Activated CD8-positive, alpha-beta memory T cell treated with anti-CD3 and anti-CD28 coated beads for 4 hours (primary cell): Measurements from ENCODE around the gene KSR1.

ENCODE experiments used
- DNase-seq, 2 donors: peaks; one replicate each; pipeline ENCODE4 v3.0.0-alpha.2; 2020; ENCODE audit warnings: low read depth in 2 of 2

Gene KSR1

GRCh38 chr17:27514595-27515413 is 58.6 kb downstream of the KSR1 start:
- DNase-seq: no peak

DNA sequence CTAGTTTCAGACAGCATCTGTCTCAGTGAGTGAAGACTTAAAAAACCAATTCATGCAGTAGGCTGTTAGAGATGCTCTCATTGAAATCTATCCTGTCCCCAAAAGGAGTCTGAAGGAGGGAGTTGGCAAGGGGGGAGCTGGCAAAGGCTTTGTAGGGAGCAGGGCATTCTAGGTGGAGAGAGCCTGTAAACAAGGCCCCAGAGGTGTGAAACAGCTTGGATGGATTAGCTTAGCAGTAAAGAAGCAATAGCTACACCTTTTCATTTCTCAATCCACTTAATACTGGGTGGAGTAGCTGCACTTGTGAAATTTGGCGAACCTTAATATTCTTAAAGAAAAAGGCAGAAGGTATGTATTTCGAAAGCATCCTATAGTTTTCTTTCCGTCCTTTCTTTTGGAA is 61.8 kb downstream of the KSR1 start:
- no peak for DNase-seq

DNA sequence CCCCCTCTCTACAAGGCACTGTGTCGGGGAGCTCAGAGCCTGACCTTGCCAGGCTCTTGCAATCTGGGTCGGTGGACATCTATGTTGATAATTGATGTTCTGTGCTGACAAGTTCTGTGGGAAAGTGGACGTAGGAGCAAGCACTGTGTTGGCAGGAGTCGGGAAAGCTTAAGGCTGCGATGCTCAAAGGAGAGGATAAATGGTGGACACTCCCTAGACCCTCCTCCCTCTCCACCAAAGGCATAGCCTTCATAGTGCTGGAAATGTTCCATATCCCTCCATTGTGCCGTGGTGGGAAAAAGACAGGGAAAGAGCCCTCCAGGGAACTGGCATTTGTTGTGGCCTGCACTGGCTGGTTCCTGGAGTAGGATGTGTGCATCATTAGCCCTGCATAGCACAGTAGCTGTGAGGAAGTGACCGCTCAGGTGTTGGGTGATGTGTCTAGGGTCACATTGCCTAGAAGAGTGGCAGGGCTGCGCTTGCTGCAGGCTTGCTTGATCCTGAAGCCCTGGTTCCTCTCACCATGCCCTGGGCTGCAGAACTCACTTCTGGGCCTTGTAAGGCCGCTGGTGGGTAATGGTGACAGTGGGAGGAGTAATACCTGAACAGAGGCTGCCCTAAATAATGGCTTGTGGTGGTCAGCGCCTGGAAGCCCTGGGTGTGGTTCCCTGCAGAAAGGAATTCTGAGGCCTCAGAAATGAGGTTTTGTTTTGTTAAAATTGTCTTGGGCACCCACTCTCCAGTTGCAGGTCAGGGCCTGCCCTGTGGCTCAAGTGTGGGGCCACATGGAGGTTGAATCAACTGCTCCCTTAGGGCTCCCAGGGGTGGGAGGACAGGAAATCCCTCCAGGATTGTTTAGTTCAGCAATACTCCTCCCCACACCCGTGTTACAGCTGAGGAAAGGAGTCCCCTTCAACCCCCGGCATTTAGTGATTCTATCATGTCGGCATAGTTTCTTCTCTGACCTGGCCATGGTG is 62.6 kb downstream of the KSR1 start:
- DNase-seq: no peak

DNA sequence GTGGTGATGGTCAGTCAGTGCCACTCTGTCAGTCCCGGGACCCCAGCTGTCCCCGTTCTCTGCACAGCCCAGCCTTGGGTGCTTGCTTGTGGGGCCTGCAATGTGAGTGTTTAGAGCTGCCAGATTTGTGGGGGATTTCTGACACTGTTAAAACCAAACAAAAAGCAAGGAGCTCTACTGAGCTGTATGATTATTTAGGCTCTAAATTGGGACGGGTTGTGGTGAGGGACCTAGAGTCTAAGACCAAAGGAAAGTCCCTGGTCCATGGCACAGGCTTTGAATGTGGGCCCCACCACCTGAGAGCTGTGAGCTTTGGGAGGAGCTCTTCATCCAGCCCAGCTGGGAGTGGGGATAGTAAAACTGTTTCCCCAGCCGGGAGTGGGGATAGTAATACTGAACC is 63.3 kb downstream of the KSR1 start:
- DNase-seq: no peak

DNA sequence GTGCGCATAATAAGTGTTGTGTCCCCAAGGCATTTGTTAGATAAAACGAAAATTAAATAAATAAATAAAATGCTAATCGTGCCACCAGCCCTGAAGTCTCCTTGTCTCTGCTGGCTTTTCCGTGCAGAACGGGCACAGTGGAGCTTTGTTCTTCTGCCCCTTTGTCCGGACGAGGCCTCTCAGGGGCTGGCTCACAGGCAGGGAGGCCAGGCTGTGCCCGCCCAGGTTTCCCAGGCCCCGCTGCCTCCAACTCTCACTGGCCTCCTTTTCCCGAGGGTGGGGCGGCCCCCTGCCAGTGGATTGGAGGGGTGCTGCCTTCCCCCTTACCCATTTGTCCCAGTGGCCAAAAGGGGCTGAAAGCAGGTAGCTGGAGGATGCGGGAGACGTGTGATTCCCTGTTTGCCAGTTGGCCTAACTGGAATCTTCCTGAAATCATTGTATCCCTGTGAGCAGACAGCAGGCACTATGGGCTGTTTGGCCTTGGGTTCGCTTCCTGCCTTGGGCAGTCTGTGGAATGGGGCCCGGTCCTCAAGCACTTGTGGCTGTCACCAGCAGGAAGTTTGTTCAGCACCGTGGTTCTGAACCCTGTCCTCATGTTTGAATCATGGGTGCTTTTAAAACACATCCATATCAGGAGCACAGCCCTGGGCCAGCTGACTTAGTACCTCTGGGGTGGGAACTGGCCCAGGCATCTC is 64.4 kb downstream of the KSR1 start:
- DNase-seq: no peak

- DNase-seq: no peak
Measured at GRCh38 chr17:27521281-27522027, 65.2 kb downstream of the KSR1 start.

DNA sequence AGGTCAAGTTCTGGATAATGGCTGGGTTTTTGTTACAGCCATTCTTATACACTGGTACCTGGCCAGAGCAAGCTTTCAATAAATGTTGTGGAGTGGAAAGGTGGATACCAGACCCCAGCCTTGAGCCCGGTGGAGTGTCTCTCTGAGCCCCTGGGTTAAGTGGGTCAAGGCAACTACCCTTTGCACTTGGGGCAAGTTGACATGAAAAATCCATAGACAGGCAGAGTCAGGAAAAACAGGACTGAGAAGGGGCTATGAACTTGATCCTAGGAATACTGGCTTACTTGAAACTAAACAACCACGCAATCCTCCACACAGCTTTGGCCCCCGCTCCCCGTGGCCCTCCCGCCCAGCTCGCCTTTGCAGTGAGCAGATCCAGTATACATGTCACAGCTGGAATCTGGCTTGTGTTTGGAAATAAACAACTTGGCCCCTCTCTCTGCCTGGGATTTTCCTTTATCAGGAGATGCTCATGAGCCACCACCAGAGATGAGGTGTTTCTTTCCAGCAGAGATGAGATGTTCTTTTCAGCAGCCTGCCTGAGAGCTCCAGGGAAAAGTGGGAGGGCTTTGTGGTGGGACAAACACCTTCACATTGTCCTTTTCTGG is 65.9 kb downstream of the KSR1 start:
- DNase-seq: no peak

- DNase-seq: no peak
Measured at GRCh38 chr17:27523712-27524111, 67.5 kb downstream of the KSR1 start.

- no peak for DNase-seq
Measured at GRCh38 chr17:27524594-27524993, 68.3 kb downstream of the KSR1 start.

- no peak for DNase-seq
Measured at GRCh38 chr17:27525316-27525715, 69.1 kb downstream of the KSR1 start.

DNA sequence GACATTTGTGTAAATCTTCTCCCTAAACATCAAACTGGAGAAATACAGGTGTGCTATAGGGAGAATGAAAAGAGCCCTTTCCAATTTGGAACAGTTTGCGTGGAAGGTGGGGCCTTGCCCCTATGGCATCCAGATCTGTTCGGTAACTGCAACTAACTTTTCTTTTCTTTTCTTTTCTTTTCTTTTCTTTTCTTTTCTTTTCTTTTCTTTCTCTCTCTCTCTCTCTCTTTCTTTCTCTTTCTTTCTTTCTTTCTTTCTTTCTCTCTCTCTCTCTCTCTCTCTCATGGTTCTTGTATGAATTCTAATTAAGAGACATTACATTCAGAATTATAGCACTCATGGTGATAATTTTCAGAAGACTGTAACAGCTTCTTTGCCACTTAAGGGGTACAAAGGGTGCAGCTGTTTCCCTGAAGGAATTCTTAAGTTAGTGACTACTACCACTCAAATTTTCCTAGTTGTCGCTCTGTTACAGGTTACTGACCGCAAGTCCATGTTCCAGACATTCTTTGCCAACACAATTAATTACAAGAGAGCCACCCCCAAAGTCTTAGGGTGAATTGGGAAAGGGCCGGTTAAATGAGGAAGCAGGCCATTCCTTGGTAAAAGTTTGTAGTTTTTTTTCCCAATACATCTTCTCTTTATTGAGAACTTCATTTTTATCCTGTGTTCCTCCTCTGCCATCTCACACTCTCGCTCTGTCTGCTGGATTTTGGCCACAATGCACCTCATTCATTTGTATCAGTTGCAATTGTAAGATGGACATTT is 69.8 kb downstream of the KSR1 start:
- DNase-seq: no peak

DNA sequence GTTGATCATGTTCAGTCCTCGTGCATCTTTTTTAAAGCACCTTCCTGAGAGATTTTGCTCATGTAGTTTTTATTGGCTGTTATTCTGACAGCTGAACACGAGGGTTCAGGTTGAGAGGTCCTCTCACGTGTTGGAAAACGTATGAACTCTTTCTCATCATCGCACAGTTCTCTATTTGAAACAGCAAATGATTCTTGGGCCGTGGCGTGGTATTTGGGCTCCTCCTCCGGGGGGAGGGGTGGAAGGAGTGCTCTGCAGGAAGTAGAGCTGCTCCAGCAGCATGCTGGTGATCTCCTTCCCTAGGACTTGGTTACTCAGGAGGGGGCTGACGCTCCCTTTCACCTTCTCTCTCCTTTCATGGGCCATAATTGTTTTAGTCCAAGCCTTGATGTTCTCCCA is 70.4 kb downstream of the KSR1 start:
- no peak for DNase-seq

GRCh38 chr17:27529230-27529796 is 73.1 kb downstream of the KSR1 start:
- no peak for DNase-seq

DNA sequence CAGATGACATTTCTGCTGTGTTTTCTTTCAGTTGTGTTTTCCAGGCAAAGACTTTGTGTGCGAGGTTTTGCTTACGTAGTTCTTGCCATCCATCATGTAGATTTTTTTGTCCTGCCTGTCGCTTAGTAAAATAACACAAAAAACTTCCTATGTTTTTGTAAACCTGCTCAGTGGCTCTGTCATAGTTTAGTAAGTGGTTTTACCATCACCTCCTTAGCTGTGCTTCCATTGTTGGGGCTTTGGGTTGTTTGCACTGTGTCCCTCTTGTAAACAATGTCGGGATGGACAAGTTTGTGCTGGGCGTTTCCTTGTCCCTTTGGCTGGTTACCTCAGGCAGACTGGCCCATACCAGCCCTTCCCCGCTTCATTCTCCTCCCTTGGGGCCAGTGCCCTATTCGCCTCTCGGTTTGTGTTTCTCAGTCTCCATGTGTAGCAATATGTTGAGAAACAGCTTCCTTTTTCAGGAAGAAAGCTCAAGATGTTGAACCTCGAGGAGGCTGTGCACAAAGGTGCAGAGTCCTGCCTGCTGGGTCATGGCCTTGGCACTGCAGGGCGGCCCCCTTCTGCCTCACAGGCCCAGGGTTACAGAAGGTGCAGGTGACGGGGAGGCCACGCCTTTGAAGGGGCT is 74.6 kb downstream of the KSR1 start:
- no peak for DNase-seq

DNA sequence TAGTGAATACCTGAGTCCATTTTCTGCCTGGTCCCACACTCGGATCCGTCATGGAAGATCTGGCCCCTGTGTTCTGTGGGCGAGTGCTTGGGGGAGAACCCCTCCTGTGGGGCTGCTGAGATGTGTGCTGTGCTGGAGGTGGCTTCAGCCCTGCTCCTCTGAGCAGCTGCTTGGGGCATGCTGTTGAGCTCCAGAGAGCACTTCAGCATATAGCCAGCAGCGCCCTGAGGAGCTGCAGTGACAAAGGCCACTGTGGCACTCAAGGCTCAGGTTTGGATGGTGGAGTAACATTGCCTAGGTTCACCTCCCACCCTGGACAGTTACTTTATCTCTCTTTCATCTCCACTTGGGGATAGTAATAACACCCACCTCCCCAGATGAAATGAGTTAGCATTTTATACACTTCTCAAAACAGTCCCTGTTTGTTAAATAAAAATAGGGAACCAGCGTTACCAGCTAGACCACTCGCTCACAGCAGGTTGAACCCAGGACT is 75.3 kb downstream of the KSR1 start:
- no peak for DNase-seq

DNA sequence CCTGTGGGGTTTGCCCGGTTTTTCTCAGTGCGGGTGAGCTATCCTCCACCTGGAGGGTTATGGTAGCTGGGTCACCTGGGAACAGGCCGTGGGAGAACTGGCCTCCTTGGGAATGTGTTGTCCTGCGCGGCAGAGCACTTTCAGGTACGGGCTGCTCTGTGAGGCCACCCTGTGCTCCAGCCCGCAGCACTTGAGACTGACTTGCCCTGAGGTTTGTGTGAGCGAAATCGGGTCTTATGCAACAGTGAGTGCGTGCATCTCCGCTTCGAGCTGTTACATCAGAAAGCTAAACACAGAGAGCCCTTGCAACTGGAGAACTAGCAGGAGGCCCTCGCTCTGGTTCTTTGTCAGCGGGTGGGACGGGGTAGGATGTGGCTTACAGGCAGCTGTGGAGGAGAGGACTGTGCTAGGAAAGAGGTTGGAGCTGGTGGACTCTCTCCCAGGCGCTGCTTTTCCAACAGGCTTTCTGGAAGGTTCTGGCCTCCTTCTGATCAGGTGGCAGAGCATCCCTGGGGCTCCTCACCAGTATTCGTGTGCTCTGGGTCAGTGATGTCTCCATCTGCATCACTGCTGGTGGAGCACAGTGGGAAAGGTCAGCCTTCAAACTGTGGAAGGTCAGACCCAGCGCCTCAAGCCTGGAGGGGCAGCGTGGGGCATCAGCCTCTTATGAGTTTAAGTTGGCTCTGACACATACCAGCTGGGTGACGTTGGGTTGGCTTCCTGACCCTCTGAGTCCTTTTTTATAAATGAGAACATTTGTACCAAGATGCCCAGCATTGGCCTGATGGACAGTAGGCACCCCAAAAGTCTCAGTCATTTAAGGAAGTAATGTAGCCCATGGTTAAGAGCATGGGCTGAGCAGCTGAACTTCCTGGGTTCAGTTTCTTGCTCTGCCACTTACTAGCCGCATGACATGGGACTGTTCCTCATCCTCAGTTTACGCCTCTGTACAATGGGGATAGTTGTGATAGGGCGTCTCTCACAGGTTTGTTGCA is 76.3 kb downstream of the KSR1 start:
- DNase-seq: no peak

GRCh38 chr17:27533874-27534815 is 77.9 kb downstream of the KSR1 start:
- no peak for DNase-seq
